ENCODE data around the gene LAMC2.

DNA sequence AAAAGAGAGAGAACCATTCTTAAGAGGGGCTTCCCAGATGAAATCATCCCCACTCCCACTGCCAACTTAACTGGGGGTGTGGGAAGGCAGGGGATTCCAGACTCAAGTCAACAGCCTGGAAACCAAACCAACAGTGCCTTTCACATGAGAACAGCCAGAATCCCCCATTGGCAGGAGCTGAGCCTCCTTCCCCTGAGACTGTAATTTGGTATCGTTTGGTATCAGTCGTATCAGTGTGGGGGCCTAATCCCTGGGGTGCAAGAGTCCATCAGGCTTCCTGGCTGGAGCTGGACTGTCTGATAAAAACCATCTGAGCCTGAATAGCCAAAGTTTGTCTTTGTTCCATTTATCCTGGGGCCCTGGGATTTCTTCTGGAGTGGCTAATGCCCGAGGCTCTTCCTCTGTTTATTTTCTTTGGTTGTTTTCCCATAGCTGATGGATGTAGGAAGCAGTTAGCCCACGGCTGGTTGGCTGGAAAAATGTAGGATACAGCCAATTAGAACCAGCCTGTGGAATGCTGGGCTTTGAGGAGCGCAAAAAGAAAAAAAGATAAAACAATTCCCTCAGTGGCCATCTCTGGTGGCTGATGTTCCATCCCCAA lies 84.6 kb downstream of the LAMC2 start:
- TF ChIP-seq POLR2A (IDR thresholded peaks at IDR 0.05) (no peak), CTCF (IDR thresholded peaks at IDR 0.05) (no peak)
